ENCODE results near the gene WWC2. TPM values are rescaled to one million over a fixed set of nuclear protein-coding genes. Genes with fewer than 3 reads are reported as not detected.

Gene WWC2
- 4.1 and 8.0 TPM in 2 replicates for total RNA-seq (2014; rRNA removed; shearing (Covaris generic))

DNA sequence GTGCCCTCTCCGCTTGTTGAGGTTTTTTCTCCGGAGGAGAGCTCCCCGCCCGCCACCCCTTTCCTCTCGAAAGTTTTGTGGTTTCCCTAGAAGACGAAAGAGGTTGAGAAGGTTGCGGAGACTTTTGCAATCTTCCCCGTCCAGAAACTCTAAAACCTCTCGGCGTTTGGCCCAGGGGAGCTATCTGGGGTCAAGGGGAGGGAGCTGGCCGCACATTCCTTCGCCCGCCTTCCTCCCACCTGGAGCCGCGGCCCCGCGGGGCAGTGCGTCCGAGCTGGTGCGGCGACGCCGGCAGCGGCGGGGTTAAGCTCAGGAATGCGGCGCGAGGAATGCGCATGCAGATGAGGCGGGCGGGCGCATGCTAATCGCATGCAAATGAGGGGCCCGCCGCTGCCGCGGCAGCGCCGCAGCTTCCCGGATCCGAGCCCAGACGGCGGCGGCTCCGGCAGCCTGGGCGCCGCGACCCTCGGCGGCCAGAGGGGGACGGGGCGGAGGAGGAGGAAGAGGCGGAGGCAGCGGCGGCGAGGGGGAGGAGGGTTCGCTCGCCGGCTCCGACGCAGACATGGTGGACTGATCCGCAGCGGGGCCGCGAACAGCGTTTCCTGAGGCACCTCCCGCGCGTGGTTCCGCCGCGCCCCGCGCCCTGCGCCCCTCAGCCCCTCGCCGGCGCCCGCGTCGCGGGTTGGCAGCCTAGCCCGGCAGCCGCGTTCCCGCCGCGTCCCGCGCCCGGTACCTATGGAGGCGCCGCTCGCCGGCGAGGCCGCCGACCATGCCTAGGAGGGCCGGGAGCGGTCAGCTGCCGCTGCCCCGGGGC is at the start of gene WWC2:
Gene WWC2, plus strand, starts transcription at position 535 of the 814 bp plus-strand sequence. Its CDS starts 235 bp downstream, at position 770.
- DNase-seq (ENCODE audit: low read depth) = peak; percentile 88

GRCh38 chr4:183053681-183054080 is 45.4 kb upstream of the WWC2 start:
- no peak for DNase-seq (ENCODE audit: low read depth)

DNA sequence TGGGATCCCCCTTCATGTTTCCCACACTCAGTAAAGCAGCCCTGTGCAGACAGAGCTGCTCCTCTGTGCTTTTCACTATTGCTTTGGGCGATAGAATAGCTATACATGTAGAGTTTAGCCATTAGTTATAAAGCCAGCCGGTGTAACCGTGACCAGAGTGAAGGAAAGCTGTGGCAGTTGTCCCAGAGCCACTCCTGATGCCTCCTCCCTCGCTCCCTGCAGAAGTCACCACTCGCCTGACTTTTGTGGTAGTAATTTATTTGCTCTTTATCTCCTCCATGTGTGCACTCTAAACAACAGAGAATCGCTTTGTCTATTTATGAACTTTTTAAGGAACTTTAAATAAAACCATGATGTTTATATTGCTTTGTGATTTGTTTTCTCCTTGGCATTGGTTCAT is 41.8 kb upstream of the WWC2 start:
- no peak for DNase-seq (ENCODE audit: low read depth)

GRCh38 chr4:183059797-183060196 is 39.3 kb upstream of the WWC2 start:
- no peak for DNase-seq (ENCODE audit: low read depth)

- DNase-seq (ENCODE audit: low read depth) = no peak
Observed at GRCh38 chr4:183068502-183068901, 30.6 kb upstream of the WWC2 start.

- DNase-seq (ENCODE audit: low read depth) = no peak
Observed at GRCh38 chr4:183071222-183071621, 27.8 kb upstream of the WWC2 start.

DNA sequence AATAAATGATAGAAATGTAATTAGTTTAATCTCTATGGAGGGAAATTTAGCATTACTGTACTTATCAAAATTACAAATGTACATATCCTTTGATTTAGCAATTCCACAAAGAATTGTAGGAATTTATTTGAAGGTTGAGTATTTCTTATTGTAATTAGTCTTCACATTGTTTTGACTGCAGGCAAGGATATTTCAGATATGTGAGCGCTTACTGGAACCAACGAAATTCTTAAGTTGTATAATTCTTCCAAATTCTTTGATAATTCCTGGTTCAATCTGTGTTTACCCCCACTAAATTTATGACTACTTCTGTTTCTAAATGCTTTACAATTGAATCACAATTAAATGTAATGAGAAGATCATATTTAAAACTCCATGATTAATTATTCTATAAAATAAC is 26.9 kb upstream of the WWC2 start:
- DNase-seq (ENCODE audit: low read depth) = no peak

GRCh38 chr4:183073838-183074145 is 25.3 kb upstream of the WWC2 start:
- DNase-seq (ENCODE audit: low read depth) = no peak

DNA sequence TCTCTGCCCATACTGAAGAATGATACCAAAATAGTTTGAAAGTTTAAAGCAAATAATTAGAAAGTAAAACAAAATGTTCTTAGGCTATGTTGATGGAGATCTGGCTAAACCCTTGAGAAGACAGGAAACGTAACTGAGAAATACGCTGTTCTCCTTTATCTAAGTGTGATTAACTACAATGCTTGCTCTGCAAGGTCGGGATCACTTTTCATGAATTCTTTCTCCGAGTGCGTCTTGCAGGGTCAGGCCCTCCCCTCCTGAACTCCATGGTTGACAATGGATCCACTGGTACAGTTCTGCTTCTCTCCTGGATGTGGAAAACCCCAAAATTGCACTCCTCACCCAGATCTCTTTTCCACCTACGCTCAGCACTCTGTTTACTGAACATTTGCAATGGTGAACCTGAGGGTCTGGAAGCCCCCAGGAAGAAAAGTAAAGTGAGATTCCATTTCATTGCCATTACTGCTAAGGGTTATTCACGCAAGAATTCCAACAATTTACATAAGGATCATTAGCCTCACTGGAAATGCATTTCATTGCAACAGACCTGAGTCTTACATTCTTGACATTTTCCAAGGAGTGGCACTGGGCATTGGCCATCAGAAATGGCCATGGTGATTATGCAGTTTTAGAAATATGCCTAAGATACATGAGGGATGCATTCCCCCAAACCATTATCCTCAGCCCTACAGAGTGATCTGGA is 24.6 kb upstream of the WWC2 start:
- DNase-seq (ENCODE audit: low read depth) = no peak

DNA sequence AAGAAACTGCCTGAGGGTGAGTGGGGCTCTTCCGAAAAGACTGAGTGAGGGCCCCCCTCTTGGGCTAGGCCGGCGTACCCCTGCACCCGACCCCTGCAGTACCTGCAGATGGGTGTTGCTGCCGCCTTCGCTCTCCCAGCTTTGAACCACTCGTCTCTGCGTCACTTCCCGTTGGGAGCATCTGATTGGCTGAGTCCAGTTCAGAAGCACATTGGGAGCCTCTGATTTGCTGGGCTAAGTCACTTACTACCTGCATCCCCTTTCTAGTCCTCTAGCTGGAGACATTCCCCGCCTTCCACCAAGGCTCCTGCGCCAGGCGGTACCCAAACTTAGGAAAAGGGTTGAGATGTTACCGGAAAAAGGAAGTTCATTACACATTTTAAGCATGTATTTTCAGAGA is 20.4 kb upstream of the WWC2 start:
- no peak for DNase-seq (ENCODE audit: low read depth)

DNA sequence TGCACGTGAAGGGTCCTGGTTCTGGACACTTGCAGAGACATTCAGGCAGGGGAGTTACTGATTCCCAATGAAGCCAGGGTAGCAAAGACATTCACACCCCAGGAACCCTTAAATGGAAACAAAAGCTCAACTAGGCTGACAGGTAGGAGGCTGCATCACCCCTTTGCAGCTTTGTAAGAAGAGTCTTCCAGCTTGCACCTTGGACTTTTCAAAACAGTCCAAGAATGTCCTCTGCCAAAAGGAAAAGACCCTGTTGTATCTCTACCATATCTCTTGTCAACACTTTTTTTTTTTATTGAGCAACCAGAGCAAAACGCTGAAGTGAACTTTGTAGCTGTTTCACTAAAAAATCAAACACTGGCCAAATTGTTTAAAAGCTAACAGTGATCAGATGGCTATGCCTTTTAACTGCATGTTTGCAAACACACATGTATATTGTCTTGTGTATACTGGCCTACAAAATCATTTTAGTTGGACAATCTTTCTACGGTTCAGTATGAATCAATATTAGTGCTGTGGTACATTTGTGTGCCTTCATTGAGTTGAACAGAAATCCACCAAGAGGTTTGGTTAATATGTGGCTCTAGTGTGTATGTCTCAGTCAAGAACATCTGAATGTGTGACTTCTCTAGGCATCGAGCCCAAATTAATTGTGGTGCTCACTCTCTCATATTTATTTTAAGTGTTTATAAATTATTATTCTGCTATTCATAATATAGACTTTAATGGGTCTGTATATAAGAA is 18.5 kb upstream of the WWC2 start:
- no peak for DNase-seq (ENCODE audit: low read depth)

- DNase-seq (ENCODE audit: low read depth) = no peak
Observed at GRCh38 chr4:183081116-183081469, 18.0 kb upstream of the WWC2 start.

GRCh38 chr4:183082053-183082452 is 17.0 kb upstream of the WWC2 start:
- no peak for DNase-seq (ENCODE audit: low read depth)

DNA sequence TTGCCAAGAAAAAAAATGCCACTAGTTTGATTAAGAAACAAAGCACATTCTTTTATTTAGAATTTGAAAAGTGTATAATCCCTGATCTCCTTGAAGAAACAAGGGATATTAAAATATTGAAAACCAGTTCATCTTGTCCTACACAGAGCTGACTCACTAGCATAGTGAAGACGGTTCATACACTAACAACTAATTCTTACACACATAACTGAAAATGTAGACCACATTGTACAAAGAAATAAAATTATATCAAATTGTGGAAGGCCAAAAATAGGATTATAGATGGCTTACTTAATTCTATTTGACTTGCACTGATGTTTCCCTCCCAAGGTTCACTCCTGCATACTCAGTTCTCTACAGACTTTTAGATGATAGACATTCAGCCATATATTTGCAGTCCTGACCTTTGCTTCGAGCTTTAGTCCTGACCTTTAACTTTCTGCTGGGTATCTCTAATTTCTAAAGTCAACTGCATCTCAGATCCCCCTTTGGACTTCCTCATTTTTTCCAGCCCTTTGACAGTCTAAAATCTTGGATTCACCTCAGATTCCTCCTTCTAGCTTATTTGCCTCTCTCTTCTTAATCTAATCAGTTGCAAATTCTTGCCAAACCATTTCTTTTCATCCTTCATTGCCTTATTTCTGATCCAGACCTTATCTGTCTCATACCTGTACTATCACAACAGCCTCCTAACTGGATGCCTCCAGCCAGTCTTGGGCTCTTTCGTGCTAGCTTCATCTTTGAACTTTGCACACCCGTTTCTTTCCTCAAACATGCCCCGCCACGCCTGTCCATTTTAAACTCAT is 4.5 kb upstream of the WWC2 start:
- no peak for DNase-seq (ENCODE audit: low read depth)

DNA sequence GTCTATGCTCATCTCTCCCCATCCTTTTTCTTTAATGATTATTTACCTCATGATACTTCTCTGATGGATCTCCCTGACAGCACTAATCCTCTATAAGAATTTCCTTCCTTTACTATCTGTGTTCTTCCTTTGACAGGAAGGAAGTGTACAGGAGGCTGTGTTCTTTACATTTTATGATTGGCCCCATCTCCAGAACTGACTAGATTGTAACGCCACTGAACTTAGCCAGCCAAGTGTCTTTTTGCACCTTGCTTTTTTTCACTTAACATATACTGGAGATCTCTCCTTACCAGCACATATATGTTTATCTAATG is 3.9 kb upstream of the WWC2 start:
- no peak for DNase-seq (ENCODE audit: low read depth)

- no peak for DNase-seq (ENCODE audit: low read depth)
Observed at GRCh38 chr4:183096276-183096965, 2.6 kb upstream of the WWC2 start.

DNA sequence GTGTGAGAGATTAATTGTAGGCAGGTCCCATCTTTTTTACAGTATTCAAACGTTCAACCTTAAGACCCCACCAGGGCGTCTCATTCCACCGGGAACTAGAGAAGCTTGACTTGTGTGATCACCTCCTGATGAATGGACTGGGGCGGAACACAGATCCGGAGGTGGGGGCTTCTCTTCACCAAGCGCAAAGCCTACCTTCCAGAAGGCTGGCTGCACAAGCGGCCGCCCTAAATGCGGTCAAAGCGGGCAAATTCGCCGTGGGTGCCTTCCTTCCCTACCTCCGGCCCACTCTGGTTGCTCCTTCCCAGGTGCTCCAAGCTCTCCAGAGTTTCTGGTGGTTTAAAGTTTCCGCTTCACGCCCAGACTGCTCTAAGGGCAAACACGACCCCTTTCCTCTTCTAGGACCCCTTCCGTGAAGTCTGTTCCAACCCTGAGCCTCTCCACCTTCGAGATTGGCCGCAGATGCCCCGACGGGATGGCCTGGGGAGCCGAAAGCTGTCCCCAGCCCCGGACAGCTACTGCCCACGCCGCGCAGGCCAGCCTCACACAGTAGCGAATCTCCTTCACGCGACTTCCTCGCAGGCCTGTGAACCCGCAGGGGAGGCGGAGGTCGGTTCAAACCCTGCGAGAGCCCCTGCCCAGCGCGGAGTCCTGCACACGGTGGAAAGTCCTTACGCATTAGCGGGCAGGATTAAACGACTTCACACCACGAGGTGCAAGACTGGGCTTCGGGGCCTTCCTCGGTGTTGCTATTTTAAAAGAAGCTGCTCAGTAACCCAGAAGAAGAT is 1.6 kb upstream of the WWC2 start:
- no peak for DNase-seq (ENCODE audit: low read depth)

- DNase-seq (ENCODE audit: low read depth) = peak; percentile 32
Observed at GRCh38 chr4:183098019-183098722, 886 bp upstream of the WWC2 start.

GRCh38 chr4:183099537-183100297 is 660 bp downstream of the WWC2 start:
- DNase-seq (ENCODE audit: low read depth) = peak; percentile 36

DNA sequence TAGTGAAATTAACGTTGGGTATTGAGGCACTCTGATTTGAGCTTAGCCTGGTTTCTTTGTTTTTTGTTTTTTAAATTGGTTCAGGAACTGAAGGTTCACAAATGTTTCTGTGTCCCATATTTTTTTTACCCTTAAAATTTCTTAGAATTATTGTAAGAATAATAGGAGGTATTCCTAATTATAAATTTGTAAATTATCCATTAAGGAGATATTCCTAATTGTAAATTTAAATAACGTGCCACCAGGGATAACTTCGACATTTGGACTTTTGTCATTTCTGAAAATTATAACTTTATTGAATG is 1.2 kb downstream of the WWC2 start:
- DNase-seq (ENCODE audit: low read depth) = no peak

All from Daoy (cell line).